ENCODE data around the gene ABCC4.

The ABCC4 gene

DNA sequence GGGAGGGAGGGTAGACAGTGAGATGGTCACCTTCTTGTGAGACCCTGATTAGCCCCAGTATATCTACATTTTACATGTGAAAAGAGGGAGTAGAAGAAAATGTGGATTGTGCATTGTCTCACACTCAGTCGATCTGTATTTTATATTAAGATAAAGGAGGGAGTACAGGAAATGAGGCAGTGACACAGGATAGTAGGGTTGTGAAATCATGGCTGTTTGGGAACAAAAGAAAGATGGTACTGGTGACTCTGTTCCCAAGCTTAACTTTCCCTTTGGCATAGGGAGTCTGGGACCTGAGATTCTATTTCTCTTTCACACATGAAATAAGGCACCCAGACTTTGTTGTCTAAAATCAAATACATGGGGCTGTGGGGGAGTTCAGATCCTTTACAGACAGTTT, 194.7 kb downstream of the ABCC4 start:
- DNase-seq = no peak

DNA sequence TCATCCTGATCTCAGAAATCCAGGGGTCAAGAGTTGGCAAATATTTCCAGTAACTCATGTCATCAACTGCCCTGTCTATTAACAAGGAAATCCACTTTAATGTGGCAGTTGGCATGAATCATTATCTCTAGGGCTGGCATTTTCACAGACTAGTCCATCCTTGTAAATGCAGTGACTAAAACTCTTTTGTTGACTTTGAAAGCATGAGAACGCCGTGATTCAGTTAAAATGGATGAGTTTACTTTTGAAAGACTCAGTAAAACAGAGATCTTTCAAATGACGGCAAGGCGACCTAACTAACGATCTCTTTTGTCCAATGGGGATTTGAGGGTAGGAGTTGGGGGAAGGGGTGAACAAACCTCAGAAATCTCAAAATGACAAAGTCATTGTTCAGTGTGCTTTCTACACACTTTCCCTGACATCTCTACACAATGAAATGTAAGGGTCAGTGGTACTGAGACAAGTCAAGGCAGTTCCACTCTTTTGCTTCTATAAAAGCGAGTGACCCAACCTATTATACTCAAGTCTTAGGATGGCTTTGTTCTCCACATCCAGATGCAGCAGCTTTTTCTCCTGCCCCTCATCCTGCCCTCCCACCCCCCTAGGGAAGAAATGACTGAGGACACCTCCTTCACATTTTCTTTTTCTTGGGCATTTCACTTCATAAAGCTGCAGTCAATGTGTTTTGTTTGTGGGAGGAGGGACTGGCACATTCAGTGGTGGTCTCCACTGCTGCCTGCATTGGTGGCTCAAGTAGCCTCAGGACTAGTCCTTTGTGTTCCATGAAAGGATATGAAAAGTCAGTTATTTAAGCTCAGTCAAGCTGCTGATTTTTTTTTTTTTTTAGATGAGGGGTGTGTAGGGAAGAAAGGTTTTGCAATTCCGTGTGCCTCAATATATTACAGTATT, 200.5 kb downstream of the ABCC4 start:
- DNase-seq = peak; percentile 58

DNA sequence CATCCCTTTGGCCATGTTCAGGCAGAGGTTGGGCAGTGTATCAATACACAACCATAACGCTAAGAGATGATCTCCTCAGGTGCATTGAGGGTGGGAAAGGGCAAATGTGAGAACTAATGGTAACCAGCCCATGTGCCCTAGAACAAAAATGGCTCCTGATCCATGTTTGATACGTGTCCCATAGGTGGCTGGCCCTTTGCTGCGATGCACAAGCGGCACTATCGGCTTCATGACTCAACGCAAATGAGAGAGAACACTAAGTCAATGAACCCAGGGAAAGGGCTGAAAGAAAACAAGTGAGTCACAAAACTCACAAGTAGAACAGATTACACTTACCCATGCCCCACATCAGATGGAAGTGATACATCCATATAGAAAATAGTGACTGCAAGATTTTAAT, 201.7 kb downstream of the ABCC4 start:
- no peak for DNase-seq

DNA sequence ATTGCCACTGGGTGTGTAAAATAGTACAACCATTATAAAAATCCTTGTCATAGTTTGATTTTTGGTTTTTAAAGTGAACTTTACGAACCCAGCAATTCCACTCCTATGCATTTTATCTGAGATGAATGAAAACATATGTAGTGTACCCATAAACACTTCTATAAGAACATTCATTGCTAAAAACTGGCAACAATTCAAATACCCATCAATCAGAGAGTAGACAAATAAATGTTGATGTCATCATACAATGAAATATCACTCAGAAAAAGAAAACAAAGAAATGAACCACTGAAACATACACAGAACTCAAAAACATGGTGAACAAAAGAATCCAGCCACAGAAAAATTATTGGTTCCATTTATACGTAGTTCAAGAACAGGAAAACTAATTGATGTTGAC, 202.3 kb downstream of the ABCC4 start:
- no peak for DNase-seq

DNA sequence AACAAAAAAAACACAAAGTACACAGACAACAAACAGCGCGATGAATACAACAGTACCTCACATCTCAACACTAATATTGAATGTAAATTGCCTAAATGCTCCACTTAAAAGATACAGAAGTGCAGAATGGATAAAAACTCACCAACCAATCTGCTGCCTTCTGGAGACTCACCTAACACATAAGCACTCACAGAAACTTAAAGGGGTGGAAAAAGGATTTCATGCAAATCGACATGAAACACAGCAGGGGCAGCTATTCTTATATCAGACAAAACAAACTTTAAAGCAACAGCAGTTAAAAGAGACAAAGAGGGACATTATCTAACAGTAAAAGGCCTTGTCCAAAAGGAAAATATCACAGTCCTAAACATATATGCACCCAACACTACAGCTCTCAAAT, 209.5 kb downstream of the ABCC4 start:
- DNase-seq = no peak

DNA sequence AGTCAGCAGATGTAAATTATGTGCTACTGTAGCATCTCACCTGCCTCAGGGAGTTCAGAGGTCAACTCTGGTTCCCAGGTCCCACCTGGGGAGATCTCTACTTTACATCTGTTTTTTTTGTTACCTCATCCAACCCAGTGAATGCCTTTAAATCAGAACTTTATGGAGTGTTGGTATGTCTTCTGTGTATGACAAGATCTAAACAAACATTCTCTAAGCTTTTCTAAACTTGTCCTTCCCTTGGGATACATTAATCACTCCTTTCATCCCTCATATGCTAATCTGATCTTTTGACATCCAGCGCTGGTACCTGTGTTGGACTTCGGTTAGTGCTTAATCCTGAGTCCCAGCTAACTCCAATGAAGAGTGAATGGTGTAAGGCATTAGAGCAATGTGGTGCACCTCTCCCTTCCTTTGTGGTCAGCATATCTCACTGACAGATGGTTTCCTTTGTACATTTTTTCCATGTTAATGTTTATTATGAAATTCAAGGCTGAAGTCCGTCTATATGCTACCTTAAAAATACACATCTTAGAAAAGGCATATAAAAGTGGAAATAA, 213.4 kb downstream of the ABCC4 start:
- DNase-seq = no peak

DNA sequence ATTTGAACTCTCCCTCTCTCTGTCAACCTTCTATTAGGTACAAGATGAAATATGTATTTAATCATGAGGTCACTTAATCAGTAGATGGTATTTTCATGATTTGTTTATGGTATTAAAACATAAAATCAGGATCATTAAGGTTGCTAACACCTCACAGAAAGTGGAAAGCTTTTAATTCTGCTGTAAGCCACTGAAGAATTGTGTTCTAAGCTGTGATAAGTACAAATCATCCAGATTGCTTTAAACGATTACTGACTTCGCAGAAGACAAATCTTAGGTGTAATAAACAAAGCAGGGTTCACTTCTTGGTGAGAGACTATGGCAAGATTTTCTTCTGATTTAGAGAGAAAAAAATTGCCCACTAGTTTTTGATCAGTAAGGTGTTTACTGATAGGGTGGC, 214.5 kb downstream of the ABCC4 start:
- DNase-seq = no peak

DNA sequence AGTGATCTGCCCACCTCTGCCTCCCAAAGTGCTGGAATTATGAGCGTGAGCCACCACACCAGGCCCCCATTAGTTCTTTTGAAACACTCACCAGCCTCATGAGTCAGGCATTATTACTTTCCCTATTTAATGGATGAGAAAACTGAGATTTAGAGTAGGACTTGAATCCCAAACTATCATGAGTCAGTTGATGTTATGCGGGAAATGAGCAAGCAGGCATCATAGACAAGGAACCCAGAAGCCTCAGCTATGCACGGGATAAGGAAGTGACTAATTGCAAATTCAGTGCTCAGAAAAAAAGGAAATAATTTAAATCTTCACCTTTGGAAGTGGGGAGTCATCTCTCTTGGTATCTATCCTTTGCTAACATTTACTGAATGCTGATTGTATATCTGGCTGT, 217.5 kb downstream of the ABCC4 start:
- DNase-seq = no peak

DNA sequence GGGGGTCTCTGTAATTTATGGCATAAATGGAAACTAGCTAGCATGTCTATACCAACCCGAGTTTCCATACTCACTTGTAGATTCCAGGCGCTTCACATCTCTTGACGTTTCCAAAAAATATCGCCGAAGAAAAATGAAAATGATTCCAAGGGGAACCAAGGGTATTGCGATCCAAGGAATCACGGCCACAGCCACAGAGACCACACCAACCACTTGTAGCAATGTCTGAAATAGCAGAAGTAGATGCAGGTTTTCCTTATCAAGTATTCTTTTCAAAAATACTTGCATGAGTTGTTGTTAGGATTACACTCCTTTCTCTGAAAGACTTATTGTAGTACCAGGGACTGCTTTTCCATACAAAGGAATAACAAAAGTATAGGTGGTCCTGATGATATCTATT, 218.2 kb downstream of the ABCC4 start:
- DNase-seq = no peak

DNA sequence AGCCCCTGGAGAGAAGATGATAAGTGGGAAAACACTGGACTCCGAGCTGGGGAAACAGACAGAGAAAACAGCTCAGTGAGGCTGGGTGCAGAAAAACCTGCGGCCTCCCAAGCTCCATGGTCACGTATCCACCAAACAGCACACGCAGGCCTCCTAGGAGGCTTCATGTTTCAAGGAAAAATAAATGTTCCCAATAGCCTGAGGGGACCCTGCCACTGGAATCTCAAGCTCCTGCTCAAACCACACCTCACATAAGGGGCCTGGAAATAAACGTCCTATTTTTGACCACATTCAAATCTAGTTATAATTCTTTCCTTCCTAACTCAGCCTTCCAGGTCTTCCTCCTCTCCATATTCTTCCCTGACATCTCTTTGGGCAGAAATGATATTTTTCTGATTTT, 225.7 kb downstream of the ABCC4 start:
- DNase-seq = no peak

DNA sequence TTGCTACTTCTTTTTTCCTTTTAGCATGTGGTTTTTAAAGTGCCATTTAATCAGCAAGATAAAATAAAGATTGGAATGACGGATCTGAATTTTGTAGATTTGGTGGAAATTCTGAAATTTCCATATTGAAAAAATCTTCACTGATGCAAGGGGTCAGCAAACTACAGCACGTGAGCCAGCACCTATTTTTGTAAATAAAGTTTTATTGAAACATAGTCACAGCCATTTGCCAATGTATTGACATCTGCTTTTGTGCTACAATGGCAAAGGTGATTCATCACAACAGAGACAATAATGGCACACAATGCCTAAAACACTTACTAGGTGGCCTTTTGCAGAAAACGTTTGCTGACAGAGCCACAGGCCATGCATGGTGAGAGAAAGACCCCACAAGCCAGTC, 226.4 kb downstream of the ABCC4 start:
- DNase-seq = no peak

DNA sequence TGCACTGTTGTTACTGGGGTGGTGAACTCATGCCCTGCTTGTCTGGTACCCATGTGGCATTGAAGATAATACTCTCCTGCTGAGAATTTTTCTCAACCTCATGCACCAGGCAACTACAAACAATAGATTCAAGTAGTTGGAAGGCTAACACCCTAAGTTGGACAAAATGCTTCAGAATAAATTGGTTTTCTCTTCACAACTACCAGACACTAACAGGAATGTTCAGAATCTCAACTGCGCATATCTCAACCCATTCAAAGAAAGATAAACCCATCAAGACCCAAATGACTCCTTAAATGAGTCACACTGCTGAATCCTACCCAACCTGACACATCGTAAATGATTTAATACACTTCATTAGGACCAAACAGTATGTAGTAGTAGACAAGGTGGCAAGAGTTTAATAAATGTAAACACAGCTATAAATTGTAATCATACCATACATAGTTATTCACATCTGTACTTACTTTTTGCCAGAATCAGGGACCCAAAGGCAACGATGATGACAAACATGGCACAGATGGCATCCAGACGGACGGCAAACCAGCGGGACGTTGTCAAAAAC, 227.4 kb downstream of the ABCC4 start:
- no peak for DNase-seq

DNA sequence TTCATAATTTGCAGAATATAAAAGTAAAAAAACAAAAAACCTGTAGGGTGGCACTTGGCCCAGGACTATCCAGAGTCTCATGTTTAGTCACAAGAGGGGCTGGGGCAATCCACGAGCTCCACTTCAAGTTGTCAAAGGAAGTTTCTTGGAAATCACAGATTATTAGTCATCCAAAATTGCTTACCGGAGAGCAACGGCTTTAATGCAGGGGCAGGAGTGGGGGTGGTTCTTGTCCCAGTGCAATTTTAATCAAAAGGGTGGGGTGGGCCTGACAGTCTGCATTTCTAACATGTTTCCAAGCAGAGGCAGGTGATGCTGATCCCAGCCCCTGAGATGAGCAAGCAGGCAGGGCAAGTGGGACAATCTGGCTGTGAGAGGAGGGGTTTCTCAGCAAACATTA, 233.9 kb downstream of the ABCC4 start:
- DNase-seq = no peak

DNA sequence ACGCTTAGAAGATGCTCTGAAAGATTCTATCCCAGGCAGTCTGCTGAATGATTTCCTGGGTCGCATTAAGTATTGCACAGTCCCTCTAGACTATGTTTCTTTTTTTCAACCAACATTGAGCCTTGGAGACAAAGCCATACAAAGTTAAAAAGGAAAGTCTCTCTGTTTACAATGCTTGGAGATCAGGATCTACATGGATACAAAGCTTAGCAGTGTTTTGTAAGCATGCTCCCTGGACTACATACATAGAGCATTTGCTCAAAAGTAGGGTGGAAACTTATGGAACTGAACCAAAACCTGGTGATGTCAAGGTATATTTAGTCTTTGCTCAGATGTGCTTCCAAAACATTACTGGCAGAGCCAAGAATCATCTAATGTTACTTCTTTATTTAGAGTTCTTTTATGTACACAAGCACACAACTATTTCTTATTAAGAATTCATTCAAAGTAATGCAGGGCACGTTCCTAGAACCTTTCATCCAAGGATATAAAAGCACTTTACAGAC, 241.2 kb downstream of the ABCC4 start:
- DNase-seq = no peak

DNA sequence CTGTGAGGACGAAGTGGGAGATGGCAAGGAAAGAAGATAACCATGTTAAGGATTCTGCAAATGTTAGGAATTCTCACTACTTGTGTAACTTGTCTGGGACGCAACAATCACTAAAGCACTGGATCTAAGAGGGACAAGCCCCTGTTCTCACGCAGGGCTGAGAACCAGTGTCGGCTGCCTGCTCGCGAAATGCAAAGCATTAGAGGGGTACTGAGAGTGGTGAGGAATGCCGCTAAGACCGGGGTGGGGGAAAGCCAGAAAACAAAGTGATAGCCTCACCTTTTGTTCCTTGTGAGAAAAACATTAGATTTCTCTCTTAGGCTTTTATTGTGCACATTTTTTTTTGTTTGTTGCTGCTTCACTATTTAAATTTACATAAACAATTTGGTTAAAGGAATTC, 241.9 kb downstream of the ABCC4 start:
- DNase-seq = no peak

DNA sequence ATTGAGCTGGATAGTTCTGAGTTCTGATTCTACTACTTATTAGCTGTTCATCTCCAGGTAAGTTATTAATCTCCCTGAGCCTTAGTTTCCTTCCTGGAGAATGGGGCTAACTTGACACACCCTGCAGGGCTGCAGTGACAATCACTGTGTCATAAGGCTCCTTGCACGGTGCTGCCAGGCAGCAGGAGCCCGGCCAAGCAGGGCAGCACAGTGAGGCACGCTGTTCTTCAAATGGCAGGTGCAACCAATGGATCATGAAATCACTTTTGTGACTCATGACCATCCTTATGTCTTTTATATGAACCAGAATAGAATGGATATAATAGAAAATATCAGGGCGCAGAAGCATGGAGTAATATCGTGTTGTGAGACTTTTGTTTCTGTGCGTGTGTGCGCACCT, 242.6 kb downstream of the ABCC4 start:
- DNase-seq = no peak

DNA sequence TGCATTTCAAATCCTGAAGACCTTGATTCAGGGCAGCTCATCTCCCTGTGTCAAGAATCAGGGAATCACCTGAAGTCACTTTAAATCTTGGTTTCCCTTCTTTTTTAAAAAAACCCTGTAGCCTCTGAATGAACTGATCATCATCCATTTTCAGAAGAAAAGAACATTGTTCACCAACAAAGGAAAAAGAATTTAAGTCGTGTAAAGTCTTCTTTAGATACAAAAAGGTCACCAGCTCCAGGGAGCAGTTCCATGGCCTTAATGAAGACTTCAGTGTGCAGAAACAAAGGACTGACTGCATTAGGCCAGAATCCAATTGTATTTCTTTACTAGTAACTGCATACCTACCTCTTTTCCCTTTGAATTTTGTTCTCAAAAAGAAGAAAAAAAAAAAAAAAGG, 245.0 kb downstream of the ABCC4 start:
- DNase-seq = no peak

DNA sequence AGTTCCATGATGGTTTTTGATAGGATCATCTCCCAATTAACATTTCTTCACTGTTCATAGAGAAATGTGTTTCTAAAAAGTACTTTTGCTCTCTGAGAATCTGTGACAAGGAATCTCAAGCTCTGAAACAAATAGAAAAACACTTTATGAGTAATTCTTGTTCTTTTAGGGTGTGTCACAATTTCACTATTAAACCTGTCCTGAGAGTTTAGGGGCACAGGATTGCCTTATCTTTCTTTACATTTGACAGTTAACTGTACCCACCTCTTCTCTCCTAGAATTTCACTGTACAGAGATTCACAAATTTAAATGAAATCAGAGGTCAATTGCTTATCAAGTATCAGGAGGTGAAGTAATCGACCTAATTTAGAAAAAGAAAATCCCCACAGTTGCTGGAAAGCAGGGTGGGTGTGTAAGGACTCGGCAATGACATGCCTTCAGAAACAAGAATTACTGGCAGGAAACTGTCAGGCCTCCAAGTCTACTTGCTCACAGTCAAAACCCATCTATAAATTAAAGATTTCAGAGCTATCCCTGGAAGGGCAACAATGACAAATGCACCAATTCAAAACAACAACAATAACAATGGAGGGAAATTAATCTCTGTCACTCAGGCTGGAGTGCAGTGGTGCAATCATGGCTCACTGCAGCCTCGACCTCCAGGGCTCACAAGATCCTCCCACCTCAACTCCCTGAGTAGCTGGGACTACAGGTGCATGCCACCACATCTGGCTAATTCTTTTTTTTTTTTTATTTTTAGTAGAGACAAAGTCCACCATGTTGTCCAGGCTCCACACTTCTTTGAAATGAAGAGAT, 250.2 kb downstream of the ABCC4 start:
- DNase-seq = no peak

DNA sequence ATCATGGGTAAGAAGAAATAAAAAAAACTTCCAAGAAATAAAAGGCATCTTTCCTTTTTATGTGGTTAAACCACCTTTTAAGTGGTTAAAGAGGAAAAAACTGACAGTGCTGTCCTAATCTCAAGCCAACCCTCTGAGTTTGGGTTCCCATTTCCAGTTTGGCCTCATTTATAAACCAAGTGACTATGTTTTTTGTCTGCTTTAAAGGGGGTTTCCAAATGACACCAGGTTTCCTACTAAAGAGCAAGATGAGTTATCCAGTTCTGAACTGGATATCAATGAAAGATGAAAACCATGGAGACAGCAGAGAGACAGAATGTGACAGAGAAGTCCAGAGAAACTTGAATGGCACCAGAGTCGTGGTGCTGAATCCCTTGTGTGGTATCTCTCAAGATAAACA, 251.5 kb downstream of the ABCC4 start:
- no peak for DNase-seq

DNA sequence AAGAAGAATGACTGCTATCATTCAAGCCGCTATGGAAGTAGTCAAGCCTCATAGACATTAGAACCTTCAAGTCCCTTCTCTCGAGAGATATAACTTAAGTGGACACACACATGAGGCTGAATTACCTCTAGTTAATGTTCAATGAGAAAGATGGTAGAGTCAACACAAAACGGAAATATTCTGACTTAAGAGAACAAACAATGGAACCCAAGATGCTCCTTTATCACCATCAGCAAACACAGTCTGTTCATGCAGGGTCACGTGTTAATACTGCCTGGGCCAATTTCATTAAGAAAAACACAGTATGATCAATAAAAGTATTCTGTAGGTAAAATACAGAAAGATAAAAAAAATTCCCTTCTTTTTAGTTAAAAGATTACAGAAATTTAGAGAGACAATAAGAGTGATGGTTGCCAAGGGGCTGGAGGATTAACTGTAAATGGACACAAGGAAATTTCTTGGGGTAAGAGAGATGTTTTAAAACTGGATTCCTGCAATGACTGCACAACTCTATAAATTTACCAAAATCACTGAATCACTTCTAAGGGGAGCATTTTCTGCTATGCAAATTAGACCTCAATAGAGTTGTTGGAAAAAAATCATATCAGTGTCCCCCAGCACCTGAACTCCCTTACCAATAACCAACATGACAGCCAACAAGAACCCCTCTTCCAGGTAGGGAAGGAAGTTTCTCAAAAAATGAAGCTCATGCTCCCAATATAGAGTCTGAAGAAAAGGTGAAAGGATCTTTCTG, 256.6 kb downstream of the ABCC4 start:
- no peak for DNase-seq

DNA sequence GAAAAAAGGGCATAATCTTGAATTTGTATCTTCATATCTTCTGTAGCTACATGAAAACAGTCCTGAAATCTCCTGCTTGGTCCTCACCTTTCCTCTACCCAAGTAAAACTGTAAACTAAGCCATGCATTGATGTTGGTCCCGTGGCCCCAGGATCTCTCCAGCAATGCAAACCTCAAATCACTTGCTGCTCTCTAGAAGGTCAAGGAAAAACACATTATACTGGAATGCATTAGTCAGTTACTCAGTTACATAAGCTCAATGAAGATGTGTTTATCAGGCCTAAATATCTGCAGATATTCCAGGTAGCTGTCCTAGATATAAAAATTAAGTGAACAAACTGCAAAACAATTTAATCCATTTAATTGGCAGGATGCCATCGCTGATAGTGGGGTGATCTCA, 261.8 kb downstream of the ABCC4 start:
- DNase-seq = no peak

DNA sequence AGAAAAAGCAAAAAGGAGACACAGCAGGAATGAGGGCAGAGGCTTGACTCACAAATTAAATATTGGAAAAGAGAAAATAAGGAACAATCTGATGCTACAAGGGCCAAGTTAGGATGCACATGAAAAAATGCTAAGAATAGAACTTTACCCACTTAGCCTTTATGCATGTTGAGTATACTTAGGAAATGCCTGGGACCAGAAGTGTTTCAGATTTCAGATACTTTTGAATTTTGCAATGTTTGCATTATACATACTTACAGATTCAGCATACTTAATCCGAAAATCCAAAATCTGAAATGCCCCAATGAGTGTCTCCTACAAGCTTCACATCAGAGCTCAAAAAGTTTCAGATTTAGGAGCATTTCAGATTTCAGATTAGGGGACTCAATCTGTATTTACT, 262.3 kb downstream of the ABCC4 start:
- no peak for DNase-seq
